K562 (cell line): ENCODE results near the gene ORM1. TPM values are rescaled to one million over a fixed set of nuclear protein-coding genes. Genes with fewer than 3 reads are reported as not detected.

Experiments
- polyA plus RNA-seq, 8 experiments: library from polyadenylated mRNA; depleted of rRNA in 4 of 8; stranded (reverse) in 5 of 8; unstranded in 3 of 8; fragments of >200 nt; fragmentation: Nextera tagmentation in 2 of 8; fragmentation: Illumina TruSeq in 1 of 8; extraction: Ambion mirVana in 2 of 8; extraction: Trizol in 1 of 8; gene quantifications; 2 replicates each; pipeline versions ENCODE4 v1.2.1 to v1.2.3, GENCODE V29; 2011 to 2014; ENCODE audit warnings: inconsistent platforms in 1 of 8, missing spikeins in 1 of 8
- total RNA-seq, 7 experiments: library from RNA; depleted of rRNA in 6 of 7; stranded (reverse); fragments of >200 nt in 6 of 7; fragmentation: Illumina TruSeq in 2 of 7; extraction: Trizol in 2 of 7; gene quantifications; 2 replicates each; pipeline versions ENCODE4 v1.2.1 to v1.2.3, GENCODE V29; 2011 to 2021; ENCODE audit warnings: low replicate concordance in 1 of 7

Gene ORM1
- total and polyA plus RNA-seq, 9 of the 15 experiments (the other 6 are each of a cell fraction or from before 2014, with no cell fraction given), result 2.9 TPM; not detected in 8

Other genes starting within 250 kb of the ORM1 start
- gene AMBP, start 244.8 kb upstream of the ORM1 start, total RNA-seq (2014; rRNA removed), result not detected in 2 replicates
- not detected in 2 replicates for gene AMBP, start 244.8 kb upstream of the ORM1 start, total RNA-seq (2014; rRNA removed; fragmentation: Illumina TruSeq; extraction: Trizol)
- not detected in 2 replicates for gene AMBP, start 244.8 kb upstream of the ORM1 start, total RNA-seq (2015; rRNA removed; fragmentation: Illumina TruSeq; extraction: Trizol)
- gene AMBP, start 244.8 kb upstream of the ORM1 start, total RNA-seq (2021), result 1.3 and 2.1 TPM in 2 replicates
- not detected in 2 replicates for gene AMBP, start 244.8 kb upstream of the ORM1 start, polyA plus RNA-seq (2011; rRNA removed)
- not detected in 2 replicates for gene AMBP, start 244.8 kb upstream of the ORM1 start, polyA plus RNA-seq (2014; fragmentation: Illumina TruSeq; extraction: Trizol)
- gene AMBP, start 244.8 kb upstream of the ORM1 start, polyA plus RNA-seq (2014; fragmentation: Nextera tagmentation; extraction: Ambion mirVana), result not detected
- gene AMBP, start 244.8 kb upstream of the ORM1 start, polyA plus RNA-seq (2014; rRNA removed), result not detected in 2 replicates
- gene KIF12, start 223.8 kb upstream of the ORM1 start, total RNA-seq (2014; rRNA removed), result not detected in 2 replicates
- not detected in 2 replicates for gene KIF12, start 223.8 kb upstream of the ORM1 start, total RNA-seq (2014; rRNA removed; fragmentation: Illumina TruSeq; extraction: Trizol)
- not detected in 2 replicates for gene KIF12, start 223.8 kb upstream of the ORM1 start, total RNA-seq (2015; rRNA removed; fragmentation: Illumina TruSeq; extraction: Trizol)
- not detected in 2 replicates for gene KIF12, start 223.8 kb upstream of the ORM1 start, total RNA-seq (2021)
- gene KIF12, start 223.8 kb upstream of the ORM1 start, polyA plus RNA-seq (2011; rRNA removed), result not detected in 2 replicates
- not detected in 2 replicates for gene KIF12, start 223.8 kb upstream of the ORM1 start, polyA plus RNA-seq (2014; fragmentation: Illumina TruSeq; extraction: Trizol)
- gene KIF12, start 223.8 kb upstream of the ORM1 start, polyA plus RNA-seq (2014; fragmentation: Nextera tagmentation; extraction: Ambion mirVana), result not detected
- not detected in 2 replicates for gene KIF12, start 223.8 kb upstream of the ORM1 start, polyA plus RNA-seq (2014; rRNA removed)
- gene COL27A1, start 167.6 kb upstream of the ORM1 start, total RNA-seq (2014; rRNA removed), result 0.08 TPM in 1 of 2 replicates, not detected in the other
- not detected in 2 replicates for gene COL27A1, start 167.6 kb upstream of the ORM1 start, total RNA-seq (2014; rRNA removed; fragmentation: Illumina TruSeq; extraction: Trizol)
- gene COL27A1, start 167.6 kb upstream of the ORM1 start, total RNA-seq (2015; rRNA removed; fragmentation: Illumina TruSeq; extraction: Trizol), result not detected in 2 replicates
- 0.07 and 0.16 TPM in 2 replicates for gene COL27A1, start 167.6 kb upstream of the ORM1 start, total RNA-seq (2021)
- gene COL27A1, start 167.6 kb upstream of the ORM1 start, polyA plus RNA-seq (2011; rRNA removed), result not detected in 2 replicates
- gene COL27A1, start 167.6 kb upstream of the ORM1 start, polyA plus RNA-seq (2014; fragmentation: Illumina TruSeq; extraction: Trizol), result not detected in 2 replicates
- not detected for gene COL27A1, start 167.6 kb upstream of the ORM1 start, polyA plus RNA-seq (2014; fragmentation: Nextera tagmentation; extraction: Ambion mirVana)
- gene COL27A1, start 167.6 kb upstream of the ORM1 start, polyA plus RNA-seq (2014; rRNA removed), result 0.07 TPM in 1 of 2 replicates, not detected in the other
- gene ORM2, start 6.8 kb downstream of the ORM1 start, total RNA-seq (2014; rRNA removed), result not detected in 2 replicates
- not detected in 2 replicates for gene ORM2, start 6.8 kb downstream of the ORM1 start, total RNA-seq (2014; rRNA removed; fragmentation: Illumina TruSeq; extraction: Trizol)
- gene ORM2, start 6.8 kb downstream of the ORM1 start, total RNA-seq (2015; rRNA removed; fragmentation: Illumina TruSeq; extraction: Trizol), result not detected in 2 replicates
- gene ORM2, start 6.8 kb downstream of the ORM1 start, total RNA-seq (2021), result 0.98 and 1.5 TPM in 2 replicates
- not detected in 2 replicates for gene ORM2, start 6.8 kb downstream of the ORM1 start, polyA plus RNA-seq (2011; rRNA removed)
- not detected in 2 replicates for gene ORM2, start 6.8 kb downstream of the ORM1 start, polyA plus RNA-seq (2014; fragmentation: Illumina TruSeq; extraction: Trizol)
- not detected for gene ORM2, start 6.8 kb downstream of the ORM1 start, polyA plus RNA-seq (2014; fragmentation: Nextera tagmentation; extraction: Ambion mirVana)
- not detected in 2 replicates for gene ORM2, start 6.8 kb downstream of the ORM1 start, polyA plus RNA-seq (2014; rRNA removed)
- 5.3 and 8.1 TPM in 2 replicates for gene AKNA, start 64.9 kb downstream of the ORM1 start, total RNA-seq (2014; rRNA removed)
- 3.7 and 3.9 TPM in 2 replicates for gene AKNA, start 64.9 kb downstream of the ORM1 start, total RNA-seq (2014; rRNA removed; fragmentation: Illumina TruSeq; extraction: Trizol)
- 2.6 and 2.7 TPM in 2 replicates for gene AKNA, start 64.9 kb downstream of the ORM1 start, total RNA-seq (2015; rRNA removed; fragmentation: Illumina TruSeq; extraction: Trizol)
- gene AKNA, start 64.9 kb downstream of the ORM1 start, total RNA-seq (2021), result 16.9 and 20.5 TPM in 2 replicates
- 1.4 and 3.4 TPM in 2 replicates for gene AKNA, start 64.9 kb downstream of the ORM1 start, polyA plus RNA-seq (2011; rRNA removed)
- gene AKNA, start 64.9 kb downstream of the ORM1 start, polyA plus RNA-seq (2014; fragmentation: Illumina TruSeq; extraction: Trizol), result 11.1 and 14.0 TPM in 2 replicates
- under 1 TPM; 0.29 to 0.37 TPM for gene AKNA, start 64.9 kb downstream of the ORM1 start, polyA plus RNA-seq (2014; fragmentation: Nextera tagmentation; extraction: Ambion mirVana)
- gene AKNA, start 64.9 kb downstream of the ORM1 start, polyA plus RNA-seq (2014; rRNA removed), result 6.5 and 6.7 TPM in 2 replicates
- 9.0 and 10.1 TPM in 2 replicates for gene WHRN, start 182.4 kb downstream of the ORM1 start, total RNA-seq (2014; rRNA removed)
- 1.1 and 2.0 TPM in 2 replicates for gene WHRN, start 182.4 kb downstream of the ORM1 start, total RNA-seq (2014; rRNA removed; fragmentation: Illumina TruSeq; extraction: Trizol)
- 3.0 and 3.5 TPM in 2 replicates for gene WHRN, start 182.4 kb downstream of the ORM1 start, total RNA-seq (2015; rRNA removed; fragmentation: Illumina TruSeq; extraction: Trizol)
- 14.1 and 17.1 TPM in 2 replicates for gene WHRN, start 182.4 kb downstream of the ORM1 start, total RNA-seq (2021)
- 3.0 and 5.3 TPM in 2 replicates for gene WHRN, start 182.4 kb downstream of the ORM1 start, polyA plus RNA-seq (2011; rRNA removed)
- 5.1 and 6.2 TPM in 2 replicates for gene WHRN, start 182.4 kb downstream of the ORM1 start, polyA plus RNA-seq (2014; fragmentation: Illumina TruSeq; extraction: Trizol)
- gene WHRN, start 182.4 kb downstream of the ORM1 start, polyA plus RNA-seq (2014; fragmentation: Nextera tagmentation; extraction: Ambion mirVana), result under 1 TPM; 0.31 TPM
- gene WHRN, start 182.4 kb downstream of the ORM1 start, polyA plus RNA-seq (2014; rRNA removed), result 10.4 and 10.5 TPM in 2 replicates